IPS-15b (cell line): Measurements from ENCODE around the gene MBL2.

Experiments
- H3K27me3 ChIP-seq: one replicate; pipeline ENCODE4 v1.6.1; 2013; ENCODE audit warnings: low read length; ENCODE audit not compliant: control insufficient read depth, insufficient read depth
- H3K36me3 ChIP-seq: one replicate; pipeline ENCODE4 v1.6.1; 2013; ENCODE audit warnings: low read length; ENCODE audit not compliant: control insufficient read depth, insufficient read depth
- H3K4me1 ChIP-seq: one replicate; pipeline ENCODE4 v1.6.1; 2013; ENCODE audit warnings: mild to moderate bottlenecking, low read length; ENCODE audit not compliant: control insufficient read depth, insufficient read depth
- H3K4me3 ChIP-seq: one replicate; pipeline ENCODE4 v1.5.1; 2013; ENCODE audit warnings: low read depth, low read length
- H3K9ac ChIP-seq: one replicate; pipeline ENCODE4 v1.6.1; 2013; ENCODE audit warnings: low read depth, mild to moderate bottlenecking, low read length
- H3K9me3 ChIP-seq: one replicate; pipeline ENCODE4 v1.6.1; 2013; ENCODE audit warnings: mild to moderate bottlenecking, low read length; ENCODE audit not compliant: control insufficient read depth, insufficient read depth

The MBL2 gene

DNA sequence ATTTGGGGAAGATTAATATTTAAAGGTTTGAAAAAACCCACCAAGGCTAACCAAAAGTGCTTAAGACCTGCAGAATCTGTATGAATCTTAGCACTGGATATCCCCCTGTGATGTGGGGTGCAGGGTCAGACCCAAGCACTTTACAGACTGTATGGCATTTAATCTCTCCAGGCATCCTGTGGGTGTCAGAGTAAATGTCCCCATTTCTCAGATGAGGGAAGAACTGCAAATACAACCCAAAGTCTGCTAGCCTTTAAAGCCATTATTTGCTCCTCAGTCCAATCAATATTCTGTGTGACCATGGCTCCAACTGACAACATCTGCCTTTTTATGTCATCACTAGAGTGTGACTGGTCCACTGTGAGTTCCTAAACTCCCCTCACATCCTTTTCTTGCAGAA, 10.0 kb upstream of the MBL2 start:
- Histone ChIP-seq H3K9me3 (no peaks in the 10 kb centered on the region), H3K36me3 (no peaks in the 10 kb centered on the region), H3K27me3 (no peaks in the 10 kb centered on the region), H3K9ac (no peak overlapping the region), H3K4me3 (no peak overlapping the region), H3K4me1 (no peaks in the 10 kb centered on the region)

DNA sequence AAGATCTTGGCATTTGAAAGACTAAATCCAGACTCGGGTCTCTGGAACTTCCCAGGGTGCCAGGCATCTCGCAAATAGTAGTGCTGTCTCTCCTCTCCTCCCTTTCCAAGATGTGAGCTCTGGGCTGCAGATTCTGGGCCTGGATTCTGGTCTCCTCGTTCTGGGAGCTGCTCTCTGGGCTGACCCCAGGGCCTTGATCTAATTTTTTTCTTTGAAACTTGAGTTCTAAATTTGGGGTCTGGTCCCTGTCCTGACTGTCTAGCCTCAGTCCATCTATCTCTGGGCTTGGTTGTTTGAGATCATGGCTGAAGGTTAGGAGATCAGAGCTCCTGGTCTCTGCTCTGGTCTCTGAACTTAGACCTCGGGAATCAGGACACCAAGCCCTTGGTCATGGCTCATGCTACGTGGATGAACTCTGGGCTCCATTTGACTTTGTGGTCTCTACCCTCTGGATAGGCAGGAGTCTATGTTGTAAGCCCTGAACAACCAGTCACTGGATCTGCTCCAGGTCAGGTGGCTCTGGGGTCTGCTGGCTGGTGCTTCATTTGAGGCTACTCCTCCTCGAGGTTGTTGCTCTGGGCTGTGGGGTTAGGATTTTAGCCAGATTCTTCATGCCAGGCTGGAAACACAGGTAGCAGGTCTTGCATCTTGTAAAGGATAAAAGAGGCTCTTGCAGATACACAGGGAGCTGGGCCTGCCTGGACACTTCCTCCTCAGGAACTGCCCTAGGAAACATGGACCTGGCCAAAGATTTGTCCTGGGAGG, 8.0 kb upstream of the MBL2 start:
- no peaks in the 10 kb centered on the region for H3K27me3 ChIP-seq
- no peaks in the 10 kb centered on the region for H3K4me1 ChIP-seq
- H3K36me3 ChIP-seq, result no peaks in the 10 kb centered on the region
- no peak overlapping the region for H3K4me3 ChIP-seq
- H3K9ac ChIP-seq, result no peak overlapping the region
- H3K9me3 ChIP-seq, result no peaks in the 10 kb centered on the region

DNA sequence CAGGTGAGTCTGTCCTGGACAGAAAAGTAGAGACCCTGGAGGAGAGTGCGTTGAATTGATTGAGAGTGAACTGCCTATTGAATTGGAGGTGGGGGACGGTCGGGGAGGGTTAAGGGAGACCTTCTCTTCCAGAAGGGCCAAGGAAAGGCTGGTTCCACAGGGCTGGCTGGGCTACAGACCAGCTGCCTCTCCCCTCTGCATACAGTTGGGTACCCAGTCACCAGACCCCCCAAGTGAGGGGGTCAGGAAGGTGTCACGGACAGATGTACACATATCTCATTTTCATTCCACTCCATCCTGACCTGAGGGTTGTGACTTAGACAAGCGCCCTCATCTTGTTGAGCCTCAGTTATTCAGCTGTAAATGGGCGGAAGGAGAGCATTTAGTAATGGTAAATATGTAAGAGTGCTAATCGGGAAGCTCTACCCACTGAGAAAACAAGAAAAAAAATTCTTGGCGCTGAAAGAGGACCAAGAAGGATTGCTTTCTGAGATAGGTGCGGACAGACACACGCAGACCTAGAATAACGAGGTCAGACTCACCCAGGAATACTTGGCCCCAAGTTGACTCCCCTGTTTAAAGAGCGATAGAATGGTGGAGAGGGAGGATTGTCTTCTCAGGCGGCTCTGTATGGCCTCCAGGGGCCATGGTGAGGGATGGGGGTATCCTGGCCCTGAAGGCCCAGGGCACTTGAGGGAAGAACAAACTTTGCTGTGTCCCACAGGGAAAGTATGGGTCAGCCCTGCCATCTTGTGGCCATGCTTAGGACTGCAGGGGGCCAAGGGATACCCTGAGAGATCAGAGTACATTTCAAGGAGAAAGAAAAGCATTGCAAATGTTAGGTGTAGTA, 7.2 kb upstream of the MBL2 start:
- Histone ChIP-seq H3K9ac (no peak overlapping the region), H3K27me3 (no peaks in the 10 kb centered on the region), H3K9me3 (no peaks in the 10 kb centered on the region), H3K4me3 (no peak overlapping the region), H3K4me1 (no peaks in the 10 kb centered on the region), H3K36me3 (no peaks in the 10 kb centered on the region)

DNA sequence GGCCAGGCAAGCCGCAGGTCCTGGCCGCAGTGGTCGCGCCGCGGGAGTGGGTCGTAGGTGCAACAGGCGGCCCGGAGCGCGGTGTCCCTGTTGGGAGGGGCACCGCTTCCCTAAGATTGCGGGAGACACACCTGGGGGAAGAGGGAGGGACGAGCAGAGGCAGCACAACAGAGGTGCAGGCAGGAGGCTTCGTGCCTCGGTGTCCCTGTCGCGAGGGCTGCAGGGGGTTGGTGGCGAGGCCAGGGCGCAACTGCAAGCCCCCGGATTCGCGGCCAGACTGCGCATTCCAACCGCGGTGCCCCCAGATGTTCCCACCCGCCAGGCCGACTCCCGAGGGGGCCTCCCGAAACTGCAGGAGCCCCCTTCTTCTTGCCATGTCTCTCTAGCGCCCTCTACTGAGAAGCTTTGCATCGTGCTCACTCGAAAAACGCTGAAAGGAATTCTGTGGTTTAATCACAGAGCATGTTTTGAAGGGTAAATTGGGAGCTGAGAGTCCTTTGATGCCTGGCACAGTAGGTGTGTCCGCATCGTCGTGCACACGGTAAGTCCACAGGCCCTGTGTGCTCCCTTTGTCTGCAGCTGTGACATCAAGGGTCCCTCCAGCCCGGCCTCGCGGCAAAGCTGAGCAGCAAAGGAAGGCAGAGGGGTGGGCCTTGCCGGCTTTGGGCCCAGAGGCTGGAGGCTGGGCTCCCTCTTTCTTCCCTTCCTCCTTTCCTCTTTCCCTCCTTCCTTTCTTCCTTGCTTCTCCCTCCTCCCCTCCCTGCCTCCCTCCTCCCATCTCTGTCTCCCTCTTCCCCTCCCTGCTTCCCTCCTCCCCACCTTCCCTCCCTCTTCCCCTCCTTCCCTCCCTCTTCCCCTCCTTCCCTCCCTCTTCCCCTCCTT, 6.2 kb upstream of the MBL2 start:
- no peaks in the 10 kb centered on the region for H3K9me3 ChIP-seq
- H3K9ac ChIP-seq, result no peak overlapping the region
- H3K4me3 ChIP-seq, result peak overlapping the region; percentile 20
- H3K4me1 ChIP-seq, result no peaks in the 10 kb centered on the region
- H3K27me3 ChIP-seq, result no peaks in the 10 kb centered on the region
- no peaks in the 10 kb centered on the region for H3K36me3 ChIP-seq

DNA sequence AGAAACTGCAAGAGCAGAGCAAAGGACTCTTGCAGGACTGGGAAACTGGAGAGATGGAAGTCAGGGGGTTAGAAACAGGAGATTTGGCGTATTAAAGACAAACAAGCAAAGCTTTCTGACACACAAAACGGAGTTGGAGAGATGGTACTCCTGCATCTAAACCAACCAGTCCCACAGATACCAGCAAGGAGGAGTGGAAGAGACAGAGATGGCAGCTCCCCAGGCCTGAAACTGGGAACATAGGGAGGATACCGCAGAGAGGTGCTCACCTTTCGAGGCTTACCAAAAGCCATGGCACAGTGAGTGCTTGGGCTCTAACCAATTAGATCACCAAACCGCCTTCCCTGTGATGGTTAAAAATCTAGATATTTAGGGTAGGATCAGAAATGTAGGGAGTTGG, 4.8 kb upstream of the MBL2 start:
- Histone ChIP-seq H3K4me1 (no peaks in the 10 kb centered on the region), H3K9me3 (no peaks in the 10 kb centered on the region), H3K27me3 (no peaks in the 10 kb centered on the region), H3K4me3 (no peak overlapping the region), H3K9ac (no peak overlapping the region), H3K36me3 (no peaks in the 10 kb centered on the region)

DNA sequence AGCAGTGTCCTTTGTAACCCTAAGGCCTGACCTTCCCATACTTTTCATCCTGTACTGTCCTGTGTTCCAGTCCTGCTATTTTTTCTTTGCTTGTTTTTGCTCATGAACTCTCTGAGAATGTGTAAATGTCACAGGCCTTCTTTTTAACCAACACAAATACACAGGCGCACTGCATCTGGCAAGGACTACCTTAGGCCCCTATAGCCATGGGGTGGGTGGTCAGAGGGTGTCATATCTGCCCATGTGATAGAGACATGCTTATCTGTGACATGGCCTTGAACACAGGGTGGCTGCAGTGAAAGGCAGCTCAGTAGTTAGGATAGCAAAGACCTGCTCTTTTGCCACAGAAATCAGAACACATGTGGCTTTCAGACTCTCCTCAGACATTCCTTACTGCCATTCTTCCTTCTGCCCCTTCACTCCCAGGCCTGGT, 3.9 kb upstream of the MBL2 start:
- Histone ChIP-seq H3K4me1 (no peaks in the 10 kb centered on the region), H3K27me3 (no peaks in the 10 kb centered on the region), H3K9me3 (no peaks in the 10 kb centered on the region), H3K4me3 (no peak overlapping the region), H3K9ac (no peak overlapping the region), H3K36me3 (no peaks in the 10 kb centered on the region)

DNA sequence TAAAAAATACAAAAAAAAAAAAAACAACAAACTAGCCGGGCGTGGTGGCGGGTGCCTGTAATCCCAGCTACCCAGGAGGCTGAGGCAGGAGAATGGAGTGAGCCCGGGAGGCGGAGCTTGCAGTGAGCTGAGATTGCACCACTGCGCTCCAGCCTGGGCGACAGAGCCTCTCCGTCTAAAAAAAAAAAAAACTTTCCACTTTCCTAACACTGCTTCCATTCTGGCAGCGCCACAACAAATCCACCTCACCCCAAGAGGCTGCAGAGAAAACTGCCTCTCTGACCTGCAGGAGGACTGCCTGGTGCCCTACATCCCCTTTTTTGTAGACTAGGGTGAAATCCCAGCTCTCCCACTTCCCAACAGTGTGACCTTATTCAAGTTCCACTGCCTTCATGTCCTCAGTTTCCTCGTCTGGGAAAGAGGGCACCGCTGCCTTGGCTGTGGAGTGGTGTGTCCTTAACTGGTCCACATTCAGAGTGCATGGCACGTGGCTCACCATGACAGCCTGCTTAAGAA, 2.6 kb upstream of the MBL2 start:
- no peak overlapping the region for H3K9ac ChIP-seq
- no peaks in the 10 kb centered on the region for H3K4me1 ChIP-seq
- no peaks in the 10 kb centered on the region for H3K27me3 ChIP-seq
- no peaks in the 10 kb centered on the region for H3K9me3 ChIP-seq
- H3K4me3 ChIP-seq, result no peak overlapping the region
- H3K36me3 ChIP-seq, result no peaks in the 10 kb centered on the region

DNA sequence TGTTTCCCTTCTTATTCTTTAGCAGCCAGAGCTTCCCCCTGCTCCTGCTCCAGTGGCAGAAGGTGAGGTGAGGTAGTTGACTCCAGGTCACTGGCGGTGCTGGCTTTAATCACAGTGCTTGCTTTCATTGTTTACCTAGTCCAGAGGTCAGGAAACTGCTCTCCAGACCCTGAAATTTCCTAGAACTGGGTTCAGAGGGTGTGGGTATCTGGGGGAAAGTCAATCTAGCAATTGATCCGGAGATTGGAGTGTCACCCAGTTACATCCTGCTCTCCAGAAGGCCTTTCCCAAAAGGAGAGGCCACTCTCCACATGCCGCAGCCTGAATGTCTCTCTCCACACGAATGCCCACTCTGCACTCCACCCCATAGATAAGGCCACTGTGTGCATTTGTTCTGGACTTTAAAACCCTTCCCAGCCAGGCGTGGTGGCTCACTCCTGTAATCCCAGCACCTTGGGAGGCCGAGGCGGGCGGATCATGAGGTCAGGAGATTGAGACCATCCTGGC, 2.1 kb upstream of the MBL2 start:
- no peaks in the 10 kb centered on the region for H3K27me3 ChIP-seq
- no peaks in the 10 kb centered on the region for H3K9me3 ChIP-seq
- no peaks in the 10 kb centered on the region for H3K36me3 ChIP-seq
- H3K9ac ChIP-seq, result no peak overlapping the region
- no peak overlapping the region for H3K4me3 ChIP-seq
- no peaks in the 10 kb centered on the region for H3K4me1 ChIP-seq

DNA sequence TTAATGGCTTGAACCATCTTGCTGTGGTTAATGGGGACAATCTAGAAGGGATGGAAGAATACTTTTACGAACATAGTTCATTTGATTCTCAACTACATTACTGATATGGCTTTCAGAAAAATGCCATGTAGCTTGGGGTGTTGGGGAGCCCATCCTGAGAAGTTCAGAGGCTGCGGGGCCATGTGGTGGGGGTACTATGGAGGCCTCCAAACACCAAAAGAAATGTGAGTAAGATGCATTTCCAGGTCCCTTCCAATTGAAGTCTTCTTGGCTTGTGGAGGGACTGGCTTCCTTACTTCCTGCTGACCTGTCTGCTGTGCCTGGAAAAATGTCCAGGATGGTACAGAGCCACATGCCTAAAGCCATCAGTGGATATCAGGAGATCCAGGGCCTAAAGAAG, 1.6 kb upstream of the MBL2 start:
- no peak overlapping the region for H3K4me3 ChIP-seq
- H3K36me3 ChIP-seq, result no peaks in the 10 kb centered on the region
- H3K9ac ChIP-seq, result no peak overlapping the region
- H3K9me3 ChIP-seq, result no peaks in the 10 kb centered on the region
- H3K4me1 ChIP-seq, result no peaks in the 10 kb centered on the region
- H3K27me3 ChIP-seq, result no peaks in the 10 kb centered on the region

DNA sequence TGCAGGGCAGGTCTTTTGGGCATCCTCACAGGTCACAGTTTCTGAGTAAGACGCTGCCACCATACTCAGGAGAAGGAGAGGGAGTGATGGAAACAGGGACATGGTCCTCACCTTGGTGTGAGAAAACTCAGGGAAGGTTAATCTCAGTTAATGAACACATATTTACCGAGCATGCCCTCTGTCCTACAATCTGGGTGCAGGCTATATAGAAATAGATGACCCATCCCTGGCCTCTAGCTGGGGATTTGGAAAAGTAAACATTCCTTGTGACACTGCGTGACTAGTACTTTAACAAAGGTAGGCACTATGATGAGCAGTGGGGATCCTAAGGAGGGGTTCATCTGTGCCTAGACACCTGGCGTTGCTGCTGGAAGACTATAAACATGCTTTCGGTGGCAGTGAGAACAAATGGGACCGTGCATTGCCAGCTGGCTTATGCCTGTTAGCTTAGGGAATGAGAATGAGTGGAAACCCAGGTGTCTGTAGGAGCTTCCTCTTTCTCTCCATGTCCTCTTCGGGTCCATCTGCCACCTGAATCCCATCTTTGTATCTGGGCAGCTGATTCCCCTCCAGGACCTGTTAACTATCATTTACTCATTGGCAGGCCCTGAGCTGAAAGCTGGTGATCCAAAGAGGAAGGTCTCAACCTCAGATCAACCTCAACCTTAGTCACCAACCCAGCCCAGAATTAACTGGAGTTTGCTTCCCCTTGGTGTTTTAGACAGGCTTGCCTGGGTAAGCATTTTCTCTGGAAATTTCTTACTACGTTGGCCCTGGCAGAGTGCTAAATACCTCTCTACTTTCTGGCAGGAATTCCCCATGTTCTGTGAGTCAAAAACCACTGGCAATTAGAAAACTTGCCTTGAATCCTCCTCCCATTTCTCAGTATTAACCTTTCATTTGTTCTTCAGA, 794 bp downstream of the MBL2 start:
- H3K4me3 ChIP-seq, result no peak overlapping the region
- no peaks in the 10 kb centered on the region for H3K27me3 ChIP-seq
- no peak overlapping the region for H3K9ac ChIP-seq
- no peaks in the 10 kb centered on the region for H3K36me3 ChIP-seq
- H3K9me3 ChIP-seq, result no peaks in the 10 kb centered on the region
- no peaks in the 10 kb centered on the region for H3K4me1 ChIP-seq
